Panc1 (cell line): ENCODE results near the gene GMDS. TPM values are rescaled to one million over a fixed set of nuclear protein-coding genes. Genes with fewer than 3 reads are reported as not detected.

Source experiments
- ATAC-seq: fragments of 200-7000 bp; cut with Tn5 transposase; 2 replicates; pipeline ENCODE4 v1.9.1; 2020; ENCODE audit warnings: mild to moderate bottlenecking, moderate library complexity
- BruUV-seq: library from RNA; stranded (reverse); fragments of 400-500 nt; replicated peaks from 2 replicates; lab custom pipeline; 2021; lab: Mats Ljungman, UMichigan
- CTCF ChIA-PET: fragments of 300-600 bp; sonication (Branson Sonifier 250); formaldehyde crosslinking; loops from one replicate; lab custom pipeline; 2022; ENCODE audit warnings: antibody characterized with exemption; lab: Charles Lee
- POLR2A ChIA-PET: fragments of 300-600 bp; sonication (Branson Sonifier 250); formaldehyde crosslinking; loops from one replicate; lab custom pipeline; 2022; ENCODE audit warnings: antibody characterized with exemption; lab: Charles Lee
- DNase-seq: peaks from one replicate; pipeline ENCODE4 v3.0.0-alpha.2; 2010; ENCODE audit warnings: low read depth, low spot score
- H3K27ac ChIP-seq: 2 replicates; pipeline ENCODE4 v1.5.1; 2011; ENCODE audit warnings: mild to moderate bottlenecking, low read length, inconsistent platforms
- H3K27me3 ChIP-seq: fragments of 200-500 bp; sonication (Bioruptor generic); 2 replicates; pipeline ENCODE4 v1.6.0; 2014; ENCODE audit warnings: low read length, inconsistent platforms; ENCODE audit not compliant: control insufficient read depth, insufficient read depth
- H3K36me3 ChIP-seq: fragments of 200-500 bp; sonication (Bioruptor generic); 2 replicates; pipeline ENCODE4 v1.5.1; 2014; ENCODE audit warnings: inconsistent platforms, mild to moderate bottlenecking, low read length, moderate library complexity; ENCODE audit not compliant: control insufficient read depth, insufficient read depth
- H3K4me1 ChIP-seq: 2 replicates; pipeline ENCODE4 v1.5.1; 2011; ENCODE audit warnings: inconsistent platforms, mild to moderate bottlenecking, low read length, moderate library complexity; ENCODE audit not compliant: control insufficient read depth, insufficient read depth
- H3K4me3 ChIP-seq, 2 experiments: 2 replicates each; pipeline ENCODE4 v1.5.1; 2011 to 2012; ENCODE audit warnings: low read depth in 2 of 2, low read length in 2 of 2, mild to moderate bottlenecking in 2 of 2, inconsistent platforms in 1 of 2, moderate library complexity in 1 of 2
- H3K9me3 ChIP-seq: fragments of 200-500 bp; sonication (Bioruptor generic); 2 replicates; pipeline ENCODE4 v1.5.1; 2014; ENCODE audit warnings: low read depth, mild to moderate bottlenecking, inconsistent platforms, low read length, moderate library complexity; ENCODE audit not compliant: control insufficient read depth, insufficient read depth
- CTCF ChIP-seq: fragments of 450-650 bp; IDR thresholded peaks from 2 replicates; pipeline ENCODE4 v1.5.1; 2017; ENCODE audit warnings: mild to moderate bottlenecking
- POLR2AphosphoS5 ChIP-seq: IDR thresholded peaks from 2 replicates; pipeline ENCODE4 v1.6.1; 2012; ENCODE audit warnings: mild to moderate bottlenecking, low read depth, low read length, moderate library complexity
- REST ChIP-seq, 2 experiments: IDR thresholded peaks; 2 replicates each; pipeline ENCODE4 v1.6.1; 2011 to 2012; ENCODE audit warnings: low read depth in 2 of 2, control low read depth in 1 of 2, low read length in 1 of 2, mild to moderate bottlenecking in 1 of 2, moderate library complexity in 1 of 2; ENCODE audit not compliant: insufficient read depth in 1 of 2
- SIN3A ChIP-seq: IDR thresholded peaks from 2 replicates; pipeline ENCODE4 v1.6.1; 2012; ENCODE audit warnings: low read depth, mild to moderate bottlenecking, low read length, moderate library complexity, borderline replicate concordance; ENCODE audit not compliant: insufficient read depth
- TCF7L2 ChIP-seq: IDR thresholded peaks from 2 replicates; pipeline ENCODE4 v1.6.1; 2011; ENCODE audit warnings: mild to moderate bottlenecking, low read depth, low read length, inconsistent platforms
- in situ Hi-C: cut with HindIII; loops from 2 replicates; pipeline ENCODE4 v1.10.0; 2016; ENCODE audit warnings: low sequenced_read_pairs, low pct_unique_long_range_greater_than_20kb
- intact Hi-C: fragments of 100-400 bp; cut with micrococcal nuclease; formaldehyde crosslinking; loops from one replicate; pipeline ENCODE4 v1.10.0; 2022; ENCODE audit not compliant: unreplicated experiment
- total RNA-seq: library from RNA; stranded (reverse); gene quantifications from one replicate; pipeline ENCODE4 v1.2.1, GENCODE V29; 2021; ENCODE audit not compliant: unreplicated experiment

Gene GMDS
- total RNA-seq, 1 experiment from 2014 or later = 9.8 TPM

- DNase-seq = no peak
- intact Hi-C loops = no loop called here
- no peaks in the 10 kb centered on the region for H3K9me3 ChIP-seq
- no peak overlapping the region for H3K4me3 ChIP-seq
- H3K4me1 ChIP-seq = no peaks in the 10 kb centered on the region
- no peaks in the 10 kb centered on the region for H3K36me3 ChIP-seq
- CTCF ChIA-PET = no interaction called here
- in situ Hi-C loops = no loop called here
- BruUV-seq = no TSS peak
- no peaks in the 10 kb centered on the region; the same call in none of the 2 replicates for H3K27me3 ChIP-seq
- no peak for ATAC-seq
- no peak for TF ChIP-seq TCF7L2
- no peak for TF ChIP-seq REST (IDR thresholded peaks at IDR 0.05; ENCODE audit: insufficient read depth in 1 of 2, low read depth in 2 of 2, low read length in 1 of 2)
- no peak for TF ChIP-seq SIN3A
- TF ChIP-seq CTCF = no peak
- no peak for TF ChIP-seq POLR2AphosphoS5
- POLR2A ChIA-PET = no interaction called here
- H3K27ac ChIP-seq = no peak overlapping the region
Observed at GRCh38 chr6:2157441-2158127, 87.8 kb downstream of the GMDS start.

- intact Hi-C loops (no loop called here), in situ Hi-C loops (no loop called here)
- ChIA-PET POLR2A (no interaction called here), CTCF (no interaction called here)
- Histone ChIP-seq H3K9me3 (no peaks in the 10 kb centered on the region), H3K4me1 (no peaks in the 10 kb centered on the region), H3K4me3 (no peak overlapping the region), H3K27ac (no peak overlapping the region), H3K27me3 (no peaks in the 10 kb centered on the region; the same call in none of the 2 replicates), H3K36me3 (no peaks in the 10 kb centered on the region)
- no peak for ATAC-seq
- BruUV-seq = no TSS peak
- TF ChIP-seq TCF7L2 = no peak
- no peak for TF ChIP-seq CTCF
- TF ChIP-seq POLR2AphosphoS5 = no peak
- TF ChIP-seq SIN3A = no peak
- TF ChIP-seq REST (IDR thresholded peaks at IDR 0.05; ENCODE audit: insufficient read depth in 1 of 2, low read depth in 2 of 2, low read length in 1 of 2) = no peak
- no peak for DNase-seq
Observed at GRCh38 chr6:2155206-2155605, 90.2 kb downstream of the GMDS start.
